Endometrial microvascular endothelial cells (primary cell): ENCODE measurements around the gene IQCK. TPM values are rescaled to one million over a fixed set of nuclear protein-coding genes. Genes with fewer than 3 reads are reported as not detected.

Source experiments
- in situ Hi-C: cut with HindIII; loops from 2 replicates; pipeline ENCODE4 v1.10.0; 2017; ENCODE audit warnings: low sequenced_read_pairs, low pct_unique_long_range_greater_than_20kb; ENCODE audit errors: inconsistent ontology term
- total RNA-seq: library from RNA; depleted of rRNA; stranded (reverse); fragments of >200 nt; gene quantifications from one replicate; pipeline ENCODE4 v1.2.3, GENCODE V29; 2015; ENCODE audit errors: inconsistent ontology term

IQCK gene
- total RNA-seq, 1 donor from 2014 or later: 16.5 TPM

GRCh38 chr16:19711643-19712042 is 6.4 kb upstream of the IQCK start:
- in situ Hi-C loops: loop anchor here (25.0 kb wide), 1 partner anchor 176 kb away; the partner anchor contains the start of gene GPRC5B

GRCh38 chr16:19712418-19713058 is 5.5 kb upstream of the IQCK start:
- in situ Hi-C loops: loop anchor here (25.0 kb wide), 1 partner anchor 175 kb away; the partner anchor contains the start of gene GPRC5B

GRCh38 chr16:19713697-19714096 is 4.4 kb upstream of the IQCK start:
- in situ Hi-C loops: loop anchor here (25.0 kb wide), 1 partner anchor 174 kb away; the partner anchor contains the start of gene GPRC5B

GRCh38 chr16:19715566-19715965 is 2.5 kb upstream of the IQCK start:
- in situ Hi-C loops: loop anchor here (25.0 kb wide), 1 partner anchor 172 kb away; the partner anchor contains the start of gene GPRC5B

GRCh38 chr16:19716183-19716582 is 1.9 kb upstream of the IQCK start:
- in situ Hi-C loops: loop anchor here (25.0 kb wide), 1 partner anchor 171 kb away; the partner anchor contains the start of gene GPRC5B

- in situ Hi-C loops: loop anchor here (25.0 kb wide), 1 partner anchor 171 kb away; the partner anchor contains the start of gene GPRC5B
These were observed 1.3 kb upstream of the IQCK start for GRCh38 chr16:19716728-19717127.

GRCh38 chr16:19717314-19717713 is 757 bp upstream of the IQCK start:
- in situ Hi-C loops: loop anchor here (25.0 kb wide), 1 partner anchor 170 kb away; the partner anchor contains the start of gene GPRC5B

- in situ Hi-C loops: loop anchor here (25.0 kb wide), 1 partner anchor 169 kb away; the partner anchor contains the start of gene GPRC5B
These were observed 524 bp downstream of the IQCK start for GRCh38 chr16:19718624-19718965.

- in situ Hi-C loops: loop anchor here (25.0 kb wide), 1 partner anchor 165 kb away; the partner anchor contains the start of gene GPRC5B
These were observed 4.3 kb downstream of the IQCK start for GRCh38 chr16:19722269-19722952.

- in situ Hi-C loops: loop anchor here (25.0 kb wide), 1 partner anchor 164 kb away; the partner anchor contains the start of gene GPRC5B
These were observed 4.9 kb downstream of the IQCK start for GRCh38 chr16:19722981-19723380.

- in situ Hi-C loops: no loop called here
These were observed 10.5 kb downstream of the IQCK start for GRCh38 chr16:19728636-19728965.

- in situ Hi-C loops: no loop called here
These were observed 15.5 kb downstream of the IQCK start for GRCh38 chr16:19733551-19733950.

- in situ Hi-C loops: no loop called here
These were observed 17.2 kb downstream of the IQCK start for GRCh38 chr16:19735074-19735867.

GRCh38 chr16:19737306-19738038 is 19.4 kb downstream of the IQCK start:
- in situ Hi-C loops: no loop called here

GRCh38 chr16:19741354-19741753 is 23.3 kb downstream of the IQCK start:
- in situ Hi-C loops: no loop called here

- in situ Hi-C loops: no loop called here
These were observed 25.7 kb downstream of the IQCK start for GRCh38 chr16:19743816-19744159.

GRCh38 chr16:19744670-19745069 is 26.6 kb downstream of the IQCK start:
- in situ Hi-C loops: no loop called here

GRCh38 chr16:19745286-19746010 is 27.4 kb downstream of the IQCK start:
- in situ Hi-C loops: no loop called here
